Hair follicular keratinocyte (primary cell): ENCODE data around the gene OR52A5. TPM values are rescaled to one million over a fixed set of nuclear protein-coding genes. Genes with fewer than 3 reads are reported as not detected.

Experiments used
- total RNA-seq: library from RNA; depleted of rRNA; stranded (reverse); fragments of >200 nt; gene quantifications from 2 replicates; pipeline ENCODE4 v1.2.3, GENCODE V29; 2015

OR52A5 gene
- total RNA-seq, result not detected in 2 replicates

DNA sequence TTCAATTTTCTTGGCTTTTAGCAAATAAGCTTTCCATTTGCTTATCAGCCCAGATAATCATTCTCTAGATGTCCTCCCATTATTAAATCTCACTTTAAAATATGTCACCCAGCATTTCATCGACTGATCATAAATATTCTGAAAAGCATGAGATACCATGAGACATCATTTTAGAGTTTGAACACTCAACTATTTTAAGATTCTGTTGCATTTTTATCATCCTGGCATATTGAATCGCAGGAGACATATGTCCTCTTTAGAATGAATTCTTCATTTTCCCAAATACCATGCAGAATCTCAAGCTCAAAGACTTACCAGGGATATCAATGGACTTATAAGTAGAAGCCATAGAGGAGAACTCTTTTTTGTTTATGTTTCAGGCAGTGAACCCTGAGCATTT is at the start of gene OR52A5:
OR52A5 (minus strand) TSS at position 361 of the 400 bp plus-strand sequence. CDS start 5,714 bp downstream, outside the sequence.

DNA sequence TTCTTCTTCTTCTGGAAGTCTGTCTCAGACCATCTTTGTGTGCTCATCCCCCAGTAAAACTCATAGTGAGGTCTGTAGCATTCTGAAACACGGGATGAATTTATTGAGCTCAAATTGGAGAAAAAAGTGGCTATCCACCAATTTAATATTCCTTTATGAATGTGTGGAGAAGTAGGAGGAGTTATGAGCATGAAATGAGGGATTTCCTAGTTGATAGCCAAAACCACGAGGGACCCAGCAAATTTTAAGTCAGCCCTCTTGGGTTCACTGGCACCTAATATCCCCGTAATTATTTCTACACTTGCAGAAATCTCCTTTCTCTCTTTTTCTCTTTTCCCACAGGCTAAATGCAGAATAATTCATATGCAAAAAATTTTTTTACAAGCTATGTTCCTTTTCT is 16.5 kb upstream of the OR52A5 start, which contains the start of gene OR52A1:
OR52A1 (minus strand) TSS at position 101 of the 400 bp plus-strand sequence. CDS start 2,388 bp downstream, outside the sequence.

Other genes with a start within 250 kb of the OR52A5 start
- not detected in 2 replicates for gene OR51A7, start 234.6 kb downstream of the OR52A5 start, total RNA-seq
- gene OR51G2, start 219.0 kb downstream of the OR52A5 start, total RNA-seq, result not detected in 2 replicates
- gene OR51G1, start 214.0 kb downstream of the OR52A5 start, total RNA-seq, result not detected in 2 replicates
- gene OR51A4, start 190.8 kb downstream of the OR52A5 start, total RNA-seq, result not detected in 2 replicates
- not detected in 2 replicates for gene OR51A2, start 182.6 kb downstream of the OR52A5 start, total RNA-seq
- not detected in 2 replicates for gene OR51L1, start 143.5 kb downstream of the OR52A5 start, total RNA-seq
- gene OR52J3, start 91.8 kb downstream of the OR52A5 start, total RNA-seq, result not detected in 2 replicates
- not detected in 2 replicates for gene OR52E2, start 78.7 kb downstream of the OR52A5 start, total RNA-seq
- gene OR52E1, start 68.8 kb downstream of the OR52A5 start, total RNA-seq, result not detected in 2 replicates
- gene OR52A1, start 16.4 kb upstream of the OR52A5 start, total RNA-seq, result not detected in 2 replicates
- gene OR51V1, start 62.3 kb upstream of the OR52A5 start, total RNA-seq, result not detected in 2 replicates
- not detected in 2 replicates for gene HBB, start 88.7 kb upstream of the OR52A5 start, total RNA-seq
- gene HBD, start 96.1 kb upstream of the OR52A5 start, total RNA-seq, result not detected in 2 replicates
- gene HBG1, start 111.5 kb upstream of the OR52A5 start, total RNA-seq, result not detected in 2 replicates
- not detected in 2 replicates for gene HBG2, start 116.4 kb upstream of the OR52A5 start, total RNA-seq
- gene HBE1, start 131.6 kb upstream of the OR52A5 start, total RNA-seq, result not detected in 2 replicates
- not detected in 2 replicates for gene OR51B4, start 163.6 kb upstream of the OR52A5 start, total RNA-seq
- not detected in 2 replicates for gene OR51B2, start 185.9 kb upstream of the OR52A5 start, total RNA-seq
- gene OR51B5, start 205.2 kb upstream of the OR52A5 start, total RNA-seq, result not detected in 2 replicates
- gene OR51B6, start 213.2 kb upstream of the OR52A5 start, total RNA-seq, result not detected in 2 replicates
- not detected in 2 replicates for gene OR51M1, start 245.5 kb upstream of the OR52A5 start, total RNA-seq